HG03521 (cell line): ENCODE results near the gene AMOTL1.
"Not testable (repeated sequence)": the region's sequence is repeated elsewhere in the genome, so short reads cannot be mapped to it uniquely, and the experiment has no call there.

Experiments
- ATAC-seq: cut with Tn5 transposase; IDR thresholded peaks from one replicate; pipeline ENCODE4 v1.9.1; 2021; ENCODE audit warnings: mild to moderate bottlenecking, moderate library complexity; ENCODE audit not compliant: unreplicated experiment

AMOTL1 gene

DNA sequence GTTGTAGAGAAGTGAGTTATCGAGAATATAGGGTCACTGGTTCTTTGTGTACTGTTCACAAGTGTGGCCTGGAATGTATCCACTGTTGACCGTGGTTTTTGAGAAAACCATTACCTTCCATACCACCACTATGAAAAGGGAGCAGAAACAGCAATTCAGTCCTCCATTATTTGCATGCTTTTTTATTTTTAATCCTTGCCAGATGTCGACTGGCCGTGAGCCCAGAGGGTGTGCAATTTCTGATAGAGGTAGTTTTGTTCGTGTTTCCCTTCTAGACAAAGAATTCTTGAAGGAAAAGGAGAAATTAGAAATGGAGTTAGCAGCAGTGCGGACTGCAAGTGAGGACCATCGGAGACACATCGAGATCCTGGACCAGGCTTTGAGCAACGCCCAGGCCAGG is 81.7 kb downstream of the AMOTL1 start:
- ATAC-seq: no peak

DNA sequence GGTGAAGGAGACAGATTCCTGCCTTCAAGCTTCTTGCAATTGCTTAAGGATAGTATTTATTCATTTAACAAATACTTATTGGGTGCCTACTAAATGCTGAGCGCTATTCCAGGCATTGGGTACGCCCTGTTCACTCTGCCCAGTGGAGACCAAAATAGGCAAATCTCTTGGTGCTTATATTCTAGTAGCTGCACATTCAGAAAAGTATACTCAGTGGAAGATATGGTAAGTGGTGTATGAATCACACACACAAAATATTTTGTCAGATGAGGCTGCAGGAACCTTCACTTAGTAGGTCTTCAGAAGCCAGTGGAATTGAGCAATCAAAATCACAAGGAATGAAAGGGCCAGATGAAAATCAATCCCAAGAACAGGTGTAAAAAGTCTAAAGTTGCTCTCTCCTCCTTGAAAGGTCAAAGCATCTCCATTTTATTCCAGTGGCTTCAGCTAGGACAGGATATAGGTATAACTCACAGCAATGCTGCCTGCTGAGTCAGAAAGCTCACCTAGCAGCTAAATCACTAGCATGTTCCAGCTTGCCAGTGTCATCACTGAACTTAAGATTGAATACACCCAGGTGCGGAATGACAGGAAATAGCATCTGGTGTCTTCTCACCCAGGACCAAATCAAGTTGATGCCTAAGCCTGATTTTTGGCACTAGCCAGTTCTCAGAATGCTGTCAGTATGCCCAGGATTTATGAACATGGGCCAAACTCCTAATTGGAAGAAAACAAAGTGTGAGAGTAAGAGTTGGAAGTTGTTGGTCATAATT is 83.9 kb downstream of the AMOTL1 start:
- ATAC-seq: no peak

DNA sequence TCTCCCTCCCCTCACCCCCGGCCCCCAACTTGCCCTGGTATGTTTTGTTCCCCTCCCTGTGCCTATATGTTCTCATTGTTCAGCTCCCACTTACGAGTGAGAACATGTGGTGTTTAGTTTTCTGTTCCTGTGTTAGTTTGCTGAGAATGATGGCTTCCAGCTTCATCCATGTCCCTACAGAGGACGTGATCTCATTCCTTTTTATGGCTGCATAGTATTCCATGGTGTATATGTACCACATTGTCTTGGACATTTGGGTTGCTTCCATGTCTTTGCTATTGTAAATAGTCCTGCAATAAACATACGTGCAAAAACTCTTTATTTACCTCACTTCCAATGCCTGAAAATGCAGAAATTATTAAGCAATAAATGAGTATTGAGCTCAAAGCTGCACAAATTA is 85.1 kb downstream of the AMOTL1 start:
- not testable (repeated sequence) for ATAC-seq

DNA sequence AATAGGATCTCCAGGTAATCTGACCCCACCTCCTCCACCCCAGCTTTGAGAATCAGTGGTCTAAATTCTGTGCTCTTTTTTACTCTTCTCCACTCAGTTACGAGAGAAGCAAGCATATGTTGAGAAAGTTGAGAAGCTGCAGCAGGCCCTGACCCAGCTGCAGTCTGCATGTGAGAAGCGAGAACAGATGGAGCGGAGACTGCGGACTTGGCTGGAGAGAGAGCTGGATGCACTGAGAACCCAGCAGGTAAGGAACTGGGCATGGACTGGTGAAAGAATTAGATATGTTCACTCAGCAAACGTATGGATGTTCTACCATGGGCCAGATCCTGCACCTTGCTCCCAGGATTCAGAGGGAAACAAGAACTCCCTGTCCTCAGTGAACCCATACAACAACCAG is 85.7 kb downstream of the AMOTL1 start:
- no peak for ATAC-seq

- ATAC-seq: no peak
Observed at GRCh38 chr11:94854770-94855633, 86.8 kb downstream of the AMOTL1 start.

- no peak for ATAC-seq
Observed at GRCh38 chr11:94855666-94856065, 87.5 kb downstream of the AMOTL1 start.

DNA sequence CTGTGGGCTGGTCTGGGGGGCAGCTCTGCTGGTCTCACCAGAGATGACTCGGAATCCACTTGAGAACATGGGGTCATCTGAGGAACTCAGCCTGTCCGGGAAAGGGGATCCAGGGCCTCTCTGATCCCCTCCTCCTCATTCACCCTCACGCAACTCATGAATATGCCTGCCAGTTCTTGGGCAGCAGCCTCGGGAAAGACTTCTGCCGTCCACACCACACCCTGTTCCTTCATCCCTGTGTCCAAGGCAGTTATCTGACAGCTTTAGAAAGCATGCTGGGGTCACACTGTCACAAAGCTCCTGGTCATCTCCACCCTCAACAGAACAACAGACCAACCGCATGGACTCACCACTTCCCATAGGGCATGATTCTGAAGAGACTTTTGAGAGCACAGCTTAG is 88.3 kb downstream of the AMOTL1 start:
- ATAC-seq: no peak

DNA sequence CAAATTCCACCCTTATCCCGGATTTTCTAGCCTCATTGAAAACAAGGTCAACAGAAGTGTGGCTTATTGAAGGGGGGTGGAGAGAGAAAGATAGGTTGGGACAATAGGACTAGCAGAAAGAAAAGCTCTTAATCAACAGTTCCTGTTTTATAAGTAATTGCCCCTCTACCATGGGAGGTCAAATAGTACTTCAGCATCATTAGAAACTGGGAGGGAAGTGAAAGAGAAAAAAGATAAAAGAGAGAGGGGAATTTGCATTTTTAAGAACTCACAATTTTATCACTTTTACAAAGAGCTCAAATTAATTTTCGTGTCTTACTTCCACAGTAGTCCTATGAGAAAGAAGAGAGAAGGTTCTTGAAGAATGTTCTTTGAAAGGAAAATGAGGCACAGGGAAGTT is 89.2 kb downstream of the AMOTL1 start:
- ATAC-seq: no peak

GRCh38 chr11:94858012-94858705 is 90.0 kb downstream of the AMOTL1 start:
- ATAC-seq: no peak

GRCh38 chr11:94860333-94860732 is 92.2 kb downstream of the AMOTL1 start:
- ATAC-seq: no peak

DNA sequence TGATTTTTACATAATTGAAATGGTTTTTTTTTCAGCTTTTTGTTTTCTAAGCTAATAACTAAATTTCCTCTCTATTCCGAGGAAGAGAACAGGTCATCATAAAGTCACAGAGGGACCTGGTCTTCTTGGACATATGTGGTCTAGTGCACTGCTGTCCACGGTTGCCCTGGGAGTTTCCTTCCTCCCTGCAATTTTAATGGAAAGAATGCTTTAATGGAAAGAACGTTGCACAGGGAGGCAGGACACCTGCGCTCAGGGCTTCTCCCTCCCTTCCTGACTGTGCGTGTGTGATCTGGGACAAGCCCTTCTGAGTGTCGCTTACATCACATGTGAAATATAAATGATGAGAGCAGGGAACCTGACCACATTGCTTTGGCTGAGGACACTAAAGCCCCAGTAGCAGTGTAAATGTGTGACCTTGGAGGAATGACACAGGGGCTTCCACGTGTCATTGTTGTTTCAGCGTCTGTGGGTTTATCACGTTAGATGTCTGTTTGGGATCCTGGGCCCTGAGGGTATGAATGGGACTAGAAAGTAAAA is 93.2 kb downstream of the AMOTL1 start:
- ATAC-seq: no peak

DNA sequence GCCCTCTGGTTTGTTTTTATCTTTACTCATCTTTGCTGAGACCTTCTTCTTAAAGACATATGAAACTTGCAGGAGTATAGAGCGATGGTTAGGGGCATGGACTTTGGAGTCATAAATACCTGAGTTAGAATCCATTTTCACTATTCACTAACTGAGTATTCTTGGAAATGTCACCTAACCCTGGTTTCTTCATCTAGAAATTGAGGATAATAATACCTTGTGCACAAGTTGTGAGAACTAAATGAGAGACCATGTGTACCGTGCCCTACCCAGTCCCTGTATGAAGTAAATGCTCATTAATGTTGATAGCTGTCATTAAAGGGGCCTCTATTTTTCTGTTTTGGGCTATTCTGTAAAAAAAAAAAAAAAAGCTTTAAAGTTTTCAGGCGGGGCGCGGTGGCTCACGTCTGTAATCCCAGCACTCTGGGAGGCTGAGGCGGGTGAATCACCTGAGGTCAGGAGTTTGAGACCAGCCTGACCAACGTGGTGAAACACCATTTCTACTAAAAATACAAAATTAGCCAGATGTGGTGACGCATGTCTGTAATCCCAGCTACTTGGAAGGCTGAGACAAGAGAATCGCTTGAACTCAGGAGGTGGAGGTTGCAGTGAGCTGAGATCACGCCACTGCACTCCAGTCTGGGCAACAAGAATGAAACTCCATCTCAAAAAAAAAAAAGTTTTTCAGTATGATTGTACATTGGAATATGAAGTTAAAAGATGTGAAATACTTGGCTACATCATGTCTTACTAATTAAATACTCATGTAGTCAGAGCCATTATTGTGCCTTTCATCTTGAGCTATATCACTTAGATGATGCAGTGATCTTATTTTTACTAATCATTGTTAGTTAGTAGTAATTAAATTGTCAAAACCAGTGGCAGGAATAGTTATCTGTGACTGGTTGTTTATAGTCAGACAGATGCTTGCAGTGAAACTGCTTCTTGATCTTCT is 95.0 kb downstream of the AMOTL1 start:
- ATAC-seq: no peak

- no peak for ATAC-seq
Observed at GRCh38 chr11:94864506-94865045, 96.4 kb downstream of the AMOTL1 start.

DNA sequence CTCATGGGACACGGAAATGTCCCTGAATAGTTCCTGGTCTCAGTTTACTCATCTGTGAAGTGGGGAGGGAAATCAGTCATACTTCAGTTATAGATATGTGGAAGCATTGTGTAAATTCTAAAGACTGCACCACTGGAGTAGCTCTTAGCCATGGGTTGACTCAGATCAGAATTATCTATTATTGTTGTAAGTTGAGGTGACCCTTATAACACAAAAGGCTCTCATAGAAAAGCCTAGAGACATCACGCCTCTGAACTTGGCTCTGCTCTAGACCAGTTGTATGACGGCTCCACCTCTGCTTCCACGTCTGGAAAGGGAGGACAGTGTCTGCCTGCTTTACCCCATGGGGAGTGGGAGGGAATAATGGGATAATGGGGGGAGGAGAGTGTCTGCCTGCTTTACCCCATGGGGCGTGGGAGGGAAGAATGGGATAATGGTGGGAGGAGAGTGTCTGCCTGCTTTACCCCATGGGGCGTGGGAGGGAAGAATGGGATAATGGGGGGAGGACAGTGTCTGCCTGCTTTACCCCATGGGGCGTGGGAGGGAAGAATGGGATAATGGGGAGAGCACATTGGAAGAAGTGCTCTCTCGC is 98.2 kb downstream of the AMOTL1 start:
- ATAC-seq: no peak

DNA sequence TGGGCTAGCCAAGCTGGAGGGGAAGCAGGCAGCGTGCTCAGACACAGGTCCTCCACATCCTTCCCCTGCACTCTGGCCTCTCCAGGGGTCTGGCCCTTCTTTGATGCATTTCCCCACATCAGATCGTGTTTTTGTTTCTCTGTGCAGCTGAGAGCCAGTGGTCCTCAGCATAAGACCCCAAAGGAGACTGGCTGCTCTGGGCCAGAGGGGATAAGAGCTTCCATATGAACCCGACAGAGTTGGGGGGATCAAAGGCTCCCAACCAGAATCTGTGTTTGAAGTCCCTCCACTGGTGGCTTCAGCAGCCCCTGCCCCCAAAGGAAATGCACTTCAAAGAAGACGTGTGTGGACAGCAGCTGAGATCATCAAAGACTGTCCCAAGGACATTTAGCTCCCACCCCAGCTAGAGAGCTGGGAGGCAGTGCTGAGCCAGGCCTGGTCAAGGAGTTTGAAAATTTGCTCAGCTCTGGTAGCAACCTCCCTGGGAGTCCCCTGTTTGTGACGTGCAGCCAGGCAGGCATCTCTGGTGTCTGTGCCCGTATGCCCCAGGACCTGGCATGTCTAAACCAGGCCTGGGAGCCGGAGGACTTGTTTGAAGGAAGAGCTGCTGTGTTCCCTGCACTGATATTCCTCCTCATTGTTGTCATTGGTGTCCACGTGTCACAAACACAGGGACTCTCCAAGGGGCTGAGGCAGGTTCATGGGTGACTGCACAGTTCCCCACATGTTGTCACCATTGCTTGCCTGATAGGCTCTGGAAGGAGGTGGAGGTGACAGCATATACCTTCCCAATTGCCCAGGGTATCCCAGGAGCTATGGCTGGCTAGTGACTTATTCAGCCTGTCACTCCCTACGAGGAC is 99.0 kb downstream of the AMOTL1 start:
- no peak for ATAC-seq

- no peak for ATAC-seq
Observed at GRCh38 chr11:94868468-94868867, 100.3 kb downstream of the AMOTL1 start.

- no peak for ATAC-seq
Observed at GRCh38 chr11:94869186-94869585, 101.0 kb downstream of the AMOTL1 start.

DNA sequence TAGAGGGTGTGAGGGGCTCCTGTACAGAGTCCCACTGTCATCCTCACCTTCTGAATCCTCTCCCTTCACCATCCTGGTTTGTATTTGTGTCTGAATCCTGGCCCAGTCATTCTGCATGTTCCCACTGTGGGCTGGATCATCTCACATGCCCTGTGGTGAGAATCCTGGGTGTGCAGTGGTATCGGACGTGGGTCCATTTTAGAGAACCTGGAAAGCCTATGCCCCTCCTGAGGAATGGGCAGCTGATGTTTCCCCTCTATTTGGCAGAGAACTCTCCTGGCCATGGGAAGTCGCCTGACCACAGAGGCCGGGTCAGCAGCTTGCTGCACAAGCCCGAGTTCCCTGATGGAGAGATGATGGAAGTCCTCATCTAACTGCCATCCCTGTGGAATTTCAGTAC is 102.3 kb downstream of the AMOTL1 start:
- no peak for ATAC-seq
